ENCODE results near the gene CACNA1H. TPM values are rescaled to one million over a fixed set of nuclear protein-coding genes. Genes with fewer than 3 reads are reported as not detected.

CACNA1H gene
- total RNA-seq, 1 donor from 2014 or later: 10.9 TPM

GRCh38 chr16:1260101-1260680, 107.3 kb downstream of the CACNA1H start:
- H3K4me1 ChIP-seq: no peaks in the 10 kb centered on the region

GRCh38 chr16:1261131-1261892, 108.4 kb downstream of the CACNA1H start:
- Histone ChIP-seq H3K4me3 (no peak overlapping the region), H3K27ac (no peak overlapping the region), H3K9me3 (no peaks in the 10 kb centered on the region), H3K4me1 (no peaks in the 10 kb centered on the region), H3K36me3 (no peaks in the 10 kb centered on the region), H3K27me3 (peaks cover 49% of the 10 kb centered on the region)
- intact Hi-C loops (cut with DNase I): no loop called here
- DNase-seq: no peak
- no peak for TF ChIP-seq CTCF (IDR thresholded peaks at IDR 0.05)
- ATAC-seq: no peak

More at GRCh38 chr16:1260101-1260680, 107.3 kb downstream of the CACNA1H start:
- Histone ChIP-seq H3K27ac (no peak overlapping the region), H3K27me3 (peaks cover 49% of the 10 kb centered on the region), H3K9me3 (no peaks in the 10 kb centered on the region), H3K36me3 (no peaks in the 10 kb centered on the region), H3K4me3 (no peak overlapping the region)
- no peak for TF ChIP-seq CTCF (IDR thresholded peaks at IDR 0.05)
- ATAC-seq (no peak), DNase-seq (no peak)
- intact Hi-C loops (cut with DNase I): no loop called here

GRCh38 chr16:1262210-1262845, 109.4 kb downstream of the CACNA1H start:
- Histone ChIP-seq H3K36me3 (no peaks in the 10 kb centered on the region), H3K27me3 (peaks cover 49% of the 10 kb centered on the region), H3K27ac (no peak overlapping the region), H3K4me1 (no peaks in the 10 kb centered on the region), H3K9me3 (no peaks in the 10 kb centered on the region), H3K4me3 (no peak overlapping the region)
- ATAC-seq (no peak), DNase-seq (no peak)
- intact Hi-C loops (cut with DNase I): no loop called here
- TF ChIP-seq CTCF (IDR thresholded peaks at IDR 0.05): no peak

- Histone ChIP-seq H3K27ac (no peak overlapping the region), H3K9me3 (no peaks in the 10 kb centered on the region), H3K4me3 (no peak overlapping the region), H3K36me3 (no peaks in the 10 kb centered on the region), H3K27me3 (peaks cover 46% of the 10 kb centered on the region), H3K4me1 (no peaks in the 10 kb centered on the region)
- ATAC-seq (no peak), DNase-seq (no peak)
- intact Hi-C loops (cut with DNase I): no loop called here
- no peak for TF ChIP-seq CTCF (IDR thresholded peaks at IDR 0.05)
Measured at GRCh38 chr16:1262846-1263221, 109.9 kb downstream of the CACNA1H start.

GRCh38 chr16:1263591-1264344, 110.9 kb downstream of the CACNA1H start:
- H3K4me3 ChIP-seq: no peak overlapping the region
- ATAC-seq (no peak), DNase-seq (no peak)
- no peaks in the 10 kb centered on the region for H3K4me1 ChIP-seq
- intact Hi-C loops (cut with DNase I): no loop called here
- no peak overlapping the region for H3K27ac ChIP-seq
- TF ChIP-seq CTCF (IDR thresholded peaks at IDR 0.05): no peak
- peaks cover 40% of the 10 kb centered on the region for H3K27me3 ChIP-seq
- H3K9me3 ChIP-seq: no peaks in the 10 kb centered on the region
- no peaks in the 10 kb centered on the region for H3K36me3 ChIP-seq
